Left kidney (tissue), 2 donors: Measurements from ENCODE around the gene NAXD. TPM values are rescaled to one million over a fixed set of nuclear protein-coding genes. Genes with fewer than 3 reads are reported as not detected.
"Not testable (repeated sequence)": the region's sequence is repeated elsewhere in the genome, so short reads cannot be mapped to it uniquely, and the experiment has no call there.

Experiments
- DNase-seq: peaks from one replicate; pipeline ENCODE4 v3.0.0-alpha.2; 2013
- polyA plus RNA-seq: library from polyadenylated mRNA; unstranded; fragments of 120-200 nt; gene quantifications from one replicate; pipeline ENCODE4 v1.2.1, GENCODE V29; 2013; ENCODE audit not compliant: insufficient read length

Gene NAXD
- polyA plus RNA-seq, 1 donor = 40.8 TPM

DNA sequence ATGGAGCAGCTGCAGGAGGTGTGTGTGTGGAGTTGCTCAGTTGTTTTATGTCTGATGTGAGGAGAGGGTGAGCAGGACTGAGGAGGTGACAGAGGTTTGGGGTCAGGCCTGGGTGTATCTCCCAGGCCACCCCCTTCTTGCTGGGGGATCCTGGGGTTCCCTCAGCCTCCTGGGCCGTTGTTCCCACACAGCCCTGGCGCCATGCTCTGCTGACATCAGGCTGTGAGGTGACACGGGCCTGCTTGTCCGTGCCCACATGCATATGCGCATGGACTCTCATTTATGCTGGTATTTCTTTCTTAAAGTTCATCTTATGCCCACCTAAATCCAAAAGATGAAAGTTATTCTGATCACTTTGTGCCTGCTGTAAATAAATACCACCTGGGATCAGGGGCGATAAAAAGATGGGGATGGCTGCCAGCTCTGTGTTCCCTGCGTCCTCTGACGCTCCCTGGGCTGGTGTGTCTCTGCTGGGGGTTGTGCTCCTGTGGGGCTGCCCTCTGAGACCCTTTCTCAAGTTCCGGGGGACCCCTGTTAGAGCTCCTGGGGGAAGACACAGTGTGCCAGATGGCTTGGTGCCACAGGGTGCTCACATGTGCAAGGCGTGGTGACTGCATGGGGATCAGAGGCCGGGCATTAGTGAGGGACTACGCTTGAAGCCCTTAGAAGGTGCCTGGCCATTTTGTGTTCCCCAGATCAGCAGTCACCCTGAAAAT, 12.6 kb downstream of the NAXD start:
- no peak for DNase-seq

DNA sequence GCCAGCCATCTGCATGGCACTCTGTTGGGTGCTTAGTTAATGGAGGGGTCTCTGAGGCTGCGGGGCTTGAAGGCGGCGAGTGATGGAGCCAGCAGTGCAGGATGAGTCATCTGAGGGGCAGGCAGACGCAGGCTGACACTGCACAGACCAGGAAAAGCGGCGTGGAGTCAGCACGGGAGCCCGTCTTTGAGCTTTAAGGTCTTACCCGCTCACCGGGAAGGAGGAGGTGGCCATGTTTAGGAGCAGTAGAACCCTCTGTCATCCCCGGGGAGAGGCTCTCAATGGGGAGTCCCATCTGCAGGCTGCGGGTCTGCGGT, 13.1 kb downstream of the NAXD start:
- DNase-seq = no peak

DNA sequence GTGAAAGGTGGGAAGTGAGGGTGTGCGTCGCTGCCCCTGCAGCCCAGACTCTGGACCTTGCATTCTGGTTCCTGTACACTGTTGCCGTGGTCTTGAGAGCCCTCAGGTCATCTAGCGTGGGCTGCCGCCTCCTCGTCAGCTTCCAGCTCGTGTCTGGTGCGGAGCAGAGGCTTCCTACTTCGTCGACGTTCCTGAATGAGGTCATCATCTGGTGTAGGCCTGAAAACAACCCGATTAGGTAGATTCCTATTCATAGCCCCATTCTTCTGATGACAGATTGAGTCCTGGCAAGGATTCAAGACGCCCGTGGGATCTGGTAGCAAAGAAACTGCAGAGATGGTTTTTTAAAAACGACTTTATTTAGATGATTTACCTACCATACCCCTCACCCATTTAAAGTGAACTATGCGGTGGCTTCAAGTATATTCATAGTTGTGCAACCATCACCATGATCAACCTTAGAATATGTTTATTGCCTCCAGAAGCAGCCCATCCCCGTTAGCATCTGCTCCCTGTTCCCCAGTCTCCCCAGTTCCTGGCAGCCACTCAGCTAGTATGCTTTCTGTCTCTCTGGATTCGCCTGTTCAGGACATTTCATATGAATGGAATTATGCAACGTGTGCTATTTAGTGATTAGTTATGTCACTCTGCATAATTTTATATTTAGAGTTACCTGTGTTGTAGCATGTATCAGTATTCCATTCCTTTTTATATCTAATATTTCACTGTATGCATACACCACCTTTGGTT, 13.8 kb downstream of the NAXD start:
- no peak for DNase-seq

DNA sequence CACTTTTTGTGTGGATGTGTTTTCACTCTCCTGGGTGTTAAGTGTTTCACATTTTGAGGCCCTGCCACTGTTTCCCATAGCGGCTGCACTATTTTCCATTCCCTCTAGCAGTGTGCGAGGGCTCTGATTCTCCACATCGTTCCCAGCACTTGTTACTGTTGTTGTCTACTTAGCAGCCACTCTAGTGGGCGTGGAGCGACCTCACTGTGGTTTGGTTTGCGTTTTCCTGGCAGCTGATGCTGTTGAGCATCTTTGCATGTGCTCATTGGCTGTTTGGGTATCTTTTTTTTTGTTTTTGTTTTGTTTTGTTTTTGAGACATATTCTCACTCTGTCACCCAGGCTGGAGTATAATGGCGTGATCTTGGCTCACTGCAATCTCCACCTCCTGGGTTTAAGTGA, 14.4 kb downstream of the NAXD start:
- no peak for DNase-seq

DNA sequence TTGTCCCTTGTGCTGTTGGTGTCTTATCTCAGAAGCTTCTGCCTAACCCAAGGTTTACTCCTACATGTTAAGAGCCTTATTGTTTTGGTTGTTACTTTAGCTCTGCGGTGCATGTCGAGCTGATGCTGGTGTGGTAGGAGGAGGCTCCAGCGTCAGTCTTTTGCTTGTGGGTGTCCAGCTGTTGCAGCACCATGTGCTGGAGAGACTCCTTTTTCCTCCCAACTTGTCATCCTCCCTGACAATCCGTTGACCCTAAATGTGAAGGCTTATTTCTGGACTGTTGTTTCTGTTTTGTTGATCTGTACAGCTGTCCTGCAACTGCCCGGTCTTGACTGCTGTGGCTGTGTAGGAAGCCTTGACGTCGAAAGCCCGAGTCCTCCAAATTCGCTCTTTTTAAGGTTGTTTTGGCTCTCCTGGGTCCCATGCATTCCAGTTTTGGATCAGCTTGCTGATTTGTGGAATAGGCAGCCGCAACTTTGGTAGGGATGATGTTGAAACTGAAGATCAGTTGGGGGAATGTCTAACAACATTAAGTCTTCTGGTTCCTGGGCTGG, 15.3 kb downstream of the NAXD start:
- DNase-seq = no peak

- DNase-seq = not testable (repeated sequence)
Measured at GRCh38 chr13:110632255-110632654, 16.9 kb downstream of the NAXD start.

- no peak for DNase-seq
Measured at GRCh38 chr13:110633776-110634175, 18.4 kb downstream of the NAXD start.

DNA sequence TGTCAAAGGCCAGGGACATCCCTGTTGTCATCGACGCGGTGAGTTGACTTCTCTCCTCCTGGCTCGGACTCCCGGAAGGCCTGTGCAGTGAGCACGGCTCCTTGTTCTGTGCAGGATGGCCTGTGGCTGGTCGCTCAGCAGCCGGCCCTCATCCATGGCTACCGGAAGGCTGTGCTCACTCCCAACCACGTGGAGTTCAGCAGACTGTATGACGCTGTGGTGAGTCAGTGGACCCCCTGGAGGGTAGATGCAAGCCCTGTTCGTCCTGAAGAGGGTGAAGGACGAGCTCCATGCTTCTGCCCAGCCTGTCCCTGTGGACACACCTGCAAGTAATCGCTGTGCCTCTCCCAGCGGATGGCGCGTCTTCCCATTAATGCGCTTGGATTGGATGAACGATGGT, 19.2 kb downstream of the NAXD start:
- DNase-seq = no peak

- DNase-seq = no peak
Measured at GRCh38 chr13:110635405-110636002, 20.2 kb downstream of the NAXD start.

- DNase-seq = no peak
Measured at GRCh38 chr13:110636053-110636475, 20.7 kb downstream of the NAXD start.

DNA sequence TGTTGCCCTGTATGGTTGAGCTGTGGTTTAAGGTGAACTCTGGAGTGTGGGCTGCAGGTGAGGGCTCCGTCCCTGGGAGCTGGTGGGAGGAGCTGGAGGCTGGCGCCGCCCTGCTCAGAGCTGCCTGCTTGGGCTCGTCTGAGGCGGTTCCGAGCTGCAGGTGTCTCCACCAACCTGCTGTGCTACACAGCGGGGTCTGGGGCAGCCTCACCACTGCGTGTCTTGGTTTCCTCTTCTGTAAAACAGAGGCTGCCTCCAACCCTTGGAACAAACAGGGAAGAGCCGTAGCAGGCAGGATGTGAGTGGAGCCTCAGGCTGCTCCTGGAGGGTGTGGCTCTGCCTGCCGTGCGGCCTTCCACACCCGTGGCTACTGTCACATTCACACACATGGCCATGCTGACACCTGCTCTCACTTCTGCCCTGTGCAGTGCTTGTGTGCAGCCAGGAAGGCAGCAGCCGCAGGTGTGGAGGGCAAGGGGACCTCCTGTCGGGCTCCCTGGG, 21.4 kb downstream of the NAXD start:
- no peak for DNase-seq

DNA sequence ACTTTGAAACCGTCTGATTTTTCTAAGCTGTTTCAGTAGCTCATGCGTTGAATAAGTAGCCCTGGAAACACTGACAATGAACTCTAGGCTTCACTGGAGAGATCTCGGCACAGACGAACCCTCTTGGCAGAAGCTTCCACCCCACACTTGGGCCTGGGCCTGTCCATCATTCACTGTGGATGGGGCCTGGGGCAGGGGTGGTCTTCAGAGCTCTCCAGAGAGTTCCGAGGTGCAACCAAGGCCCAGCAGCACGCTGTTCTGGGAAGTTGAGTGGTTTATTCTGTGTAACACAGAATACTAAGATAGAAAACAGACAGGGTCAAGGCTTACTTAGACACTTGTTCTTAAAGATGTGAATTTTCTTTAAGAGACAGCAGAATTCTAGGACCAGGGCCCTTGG, 21.9 kb downstream of the NAXD start:
- DNase-seq = no peak

GRCh38 chr13:110637747-110638146, 22.4 kb downstream of the NAXD start:
- no peak for DNase-seq

DNA sequence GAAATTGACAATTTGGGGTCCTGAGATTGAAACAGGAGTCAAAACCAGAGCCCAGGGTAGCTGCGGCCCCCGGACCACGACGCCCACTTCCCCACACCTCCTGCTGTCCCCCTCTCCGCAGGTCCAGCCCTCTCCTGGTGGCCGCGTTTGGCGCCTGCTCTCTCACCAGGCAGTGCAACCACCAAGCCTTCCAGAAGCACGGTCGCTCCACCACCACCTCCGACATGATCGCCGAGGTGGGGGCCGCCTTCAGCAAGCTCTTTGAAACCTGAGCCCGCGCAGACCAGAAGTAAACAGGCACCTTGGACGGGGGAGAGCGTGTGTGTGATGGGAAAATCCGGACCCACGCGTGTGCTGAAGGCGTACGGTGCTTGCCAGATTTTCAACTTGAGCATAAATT, 22.9 kb downstream of the NAXD start:
- no peak for DNase-seq

GRCh38 chr13:110638814-110639806, 23.8 kb downstream of the NAXD start:
- no peak for DNase-seq

GRCh38 chr13:110639935-110640334, 24.6 kb downstream of the NAXD start:
- no peak for DNase-seq

GRCh38 chr13:110640591-110641029, 25.3 kb downstream of the NAXD start:
- DNase-seq = no peak

DNA sequence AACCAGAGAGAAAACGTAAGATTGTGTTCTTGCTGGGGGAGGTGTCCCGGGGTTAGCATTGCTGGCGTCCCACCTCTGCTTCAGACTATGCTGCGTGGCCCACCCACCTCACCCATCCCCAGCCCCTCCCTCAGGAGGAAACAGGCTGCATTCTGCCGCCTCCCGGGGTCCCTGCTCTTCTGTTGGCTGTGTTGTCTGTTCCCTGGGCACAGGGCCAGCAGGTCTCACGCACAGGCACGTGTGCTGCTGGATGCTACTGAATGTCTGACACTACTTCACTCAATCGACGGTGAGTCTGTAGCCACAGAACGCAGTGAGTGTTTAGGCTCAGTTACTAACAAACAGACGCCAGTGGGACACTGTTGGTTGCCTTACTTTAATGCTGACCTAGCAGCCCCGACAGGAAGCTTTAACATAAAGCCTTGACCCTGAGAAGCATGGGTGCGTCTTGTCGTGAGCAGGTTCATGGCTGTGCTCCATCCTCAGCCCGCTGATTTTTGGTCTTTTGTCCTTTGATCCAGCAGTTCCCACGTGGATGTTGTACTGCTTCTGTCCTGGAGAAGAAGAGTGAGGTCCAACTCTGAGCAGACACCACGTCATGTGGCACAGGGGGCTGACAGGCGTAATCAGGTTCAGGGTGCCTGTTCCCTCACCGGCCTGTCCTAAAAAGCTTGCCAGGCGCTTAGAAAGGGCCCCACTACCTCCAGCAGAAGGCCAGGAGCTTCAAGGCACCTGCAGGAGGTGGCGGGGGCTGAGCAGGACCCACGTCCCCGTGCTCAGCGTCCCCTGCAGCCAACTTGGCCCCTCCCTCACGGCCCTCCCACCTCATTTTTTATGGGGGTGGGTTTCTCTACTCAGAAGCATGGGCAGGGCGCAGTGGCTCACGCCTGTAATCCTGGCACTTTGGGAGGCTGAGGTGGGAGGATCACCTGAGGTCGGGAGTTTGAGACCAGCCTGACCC, 26.0 kb downstream of the NAXD start:
- no peak for DNase-seq

GRCh38 chr13:110642291-110642981, 27.1 kb downstream of the NAXD start:
- DNase-seq = no peak

DNA sequence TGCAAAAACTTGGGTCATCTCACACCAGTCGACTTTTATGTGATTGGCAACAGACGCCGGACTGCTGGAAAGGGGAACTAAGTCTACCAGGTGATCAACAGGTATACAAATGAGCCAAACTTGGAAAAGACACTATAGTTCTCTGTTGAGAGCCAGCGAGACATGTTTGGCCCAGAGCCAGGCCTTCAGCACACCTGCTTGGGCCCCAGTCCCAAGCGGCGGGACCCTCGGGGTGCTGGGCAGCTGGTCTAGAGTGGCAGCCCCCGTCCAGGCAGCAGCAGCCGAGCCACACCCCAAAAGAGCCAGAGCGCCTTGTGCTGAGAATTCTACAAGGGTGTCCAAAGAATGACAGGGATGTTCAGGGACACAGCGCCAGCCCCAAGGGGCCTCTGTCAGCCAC, 28.0 kb downstream of the NAXD start:
- no peak for DNase-seq
